NB4 (cell line): ENCODE results near the gene ACCS.

Experiments used
- DNase-seq: peaks from one replicate; pipeline ENCODE4 v3.0.0; 2010; ENCODE audit warnings: low read depth
- H3K4me3 ChIP-seq: one replicate; pipeline ENCODE4 v1.5.1; 2011; ENCODE audit warnings: mild to moderate bottlenecking, low read depth, low read length, moderate library complexity
- MYC ChIP-seq: IDR thresholded peaks from 2 replicates; pipeline ENCODE4 v1.6.1; 2011; ENCODE audit warnings: low read depth, low read length
- POLR2A ChIP-seq: IDR thresholded peaks from 2 replicates; pipeline ENCODE4 v1.6.1; 2011; ENCODE audit warnings: mild to moderate bottlenecking; ENCODE audit not compliant: insufficient read length; ENCODE audit errors: extremely low read depth
- TF ChIP-seq, protein P1 (sequence below): IDR thresholded peaks from 2 replicates; pipeline ENCODE4 v1.6.1; 2011; ENCODE audit warnings: low read depth, low read length
- TF ChIP-seq, protein P2 (sequence below): IDR thresholded peaks from one replicate; pipeline ENCODE4 v1.5.1; 2012; ENCODE audit warnings: low read depth, low read length

Gene ACCS

DNA sequence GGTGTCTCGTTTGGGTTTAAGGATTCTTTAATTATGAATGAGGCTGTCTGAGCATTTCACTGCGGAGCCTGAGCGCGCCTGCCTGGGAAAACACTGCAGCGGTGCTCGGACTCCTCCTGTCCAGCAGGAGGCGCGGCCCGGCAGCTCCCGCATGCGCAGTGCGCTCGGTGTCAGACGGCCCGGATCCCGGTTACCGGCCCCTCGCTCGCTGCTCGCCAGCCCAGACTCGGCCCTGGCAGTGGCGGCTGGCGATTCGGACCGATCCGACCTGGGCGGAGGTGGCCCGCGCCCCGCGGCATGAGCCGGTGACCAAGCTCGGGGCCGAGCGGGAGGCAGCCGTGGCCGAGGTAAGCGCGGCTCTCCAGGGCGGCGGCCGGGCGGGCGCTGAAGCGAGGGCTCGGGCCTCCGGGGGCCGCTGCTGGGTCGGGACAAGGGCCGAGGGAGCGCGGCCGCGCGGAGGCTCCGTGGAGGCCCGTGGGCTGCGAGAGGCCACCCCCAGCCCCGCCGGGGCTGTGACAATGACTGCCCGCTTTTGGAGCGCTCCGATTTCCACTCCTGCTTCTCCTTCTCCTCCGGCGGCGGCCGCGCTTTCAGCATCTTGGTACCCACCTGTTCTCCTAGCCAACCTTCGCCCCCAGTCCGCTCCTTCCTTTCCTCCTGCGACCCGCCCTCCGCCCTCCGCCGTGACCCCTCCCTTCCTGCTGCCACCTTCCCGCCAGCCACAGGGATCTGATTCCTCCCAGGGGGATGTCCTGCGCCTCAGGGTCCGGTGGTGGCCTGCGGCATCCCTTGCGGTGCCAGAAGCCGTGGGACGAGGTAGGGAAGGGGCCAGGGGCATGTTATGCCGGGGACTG, 29.7 kb downstream of the ACCS start, which contains the start of gene EXT2:
Gene EXT2, plus strand, starts transcription at position 173 of the 854 bp plus-strand sequence. CDS start 12,035 bp downstream, outside the sequence.
- peak within 1 kb of the TSS; percentile 62 for H3K4me3 ChIP-seq
- TF ChIP-seq, protein P1, sequence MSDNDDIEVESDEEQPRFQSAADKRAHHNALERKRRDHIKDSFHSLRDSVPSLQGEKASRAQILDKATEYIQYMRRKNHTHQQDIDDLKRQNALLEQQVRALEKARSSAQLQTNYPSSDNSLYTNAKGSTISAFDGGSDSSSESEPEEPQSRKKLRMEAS = peak; percentile 23; the same call in 1 of the 2 replicates
- TF ChIP-seq POLR2A = peak; percentile 32
- TF ChIP-seq MYC = no peak
- TF ChIP-seq, protein P2, sequence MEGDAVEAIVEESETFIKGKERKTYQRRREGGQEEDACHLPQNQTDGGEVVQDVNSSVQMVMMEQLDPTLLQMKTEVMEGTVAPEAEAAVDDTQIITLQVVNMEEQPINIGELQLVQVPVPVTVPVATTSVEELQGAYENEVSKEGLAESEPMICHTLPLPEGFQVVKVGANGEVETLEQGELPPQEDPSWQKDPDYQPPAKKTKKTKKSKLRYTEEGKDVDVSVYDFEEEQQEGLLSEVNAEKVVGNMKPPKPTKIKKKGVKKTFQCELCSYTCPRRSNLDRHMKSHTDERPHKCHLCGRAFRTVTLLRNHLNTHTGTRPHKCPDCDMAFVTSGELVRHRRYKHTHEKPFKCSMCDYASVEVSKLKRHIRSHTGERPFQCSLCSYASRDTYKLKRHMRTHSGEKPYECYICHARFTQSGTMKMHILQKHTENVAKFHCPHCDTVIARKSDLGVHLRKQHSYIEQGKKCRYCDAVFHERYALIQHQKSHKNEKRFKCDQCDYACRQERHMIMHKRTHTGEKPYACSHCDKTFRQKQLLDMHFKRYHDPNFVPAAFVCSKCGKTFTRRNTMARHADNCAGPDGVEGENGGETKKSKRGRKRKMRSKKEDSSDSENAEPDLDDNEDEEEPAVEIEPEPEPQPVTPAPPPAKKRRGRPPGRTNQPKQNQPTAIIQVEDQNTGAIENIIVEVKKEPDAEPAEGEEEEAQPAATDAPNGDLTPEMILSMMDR = peak; percentile 73
- DNase-seq = peak; percentile 82

DNA sequence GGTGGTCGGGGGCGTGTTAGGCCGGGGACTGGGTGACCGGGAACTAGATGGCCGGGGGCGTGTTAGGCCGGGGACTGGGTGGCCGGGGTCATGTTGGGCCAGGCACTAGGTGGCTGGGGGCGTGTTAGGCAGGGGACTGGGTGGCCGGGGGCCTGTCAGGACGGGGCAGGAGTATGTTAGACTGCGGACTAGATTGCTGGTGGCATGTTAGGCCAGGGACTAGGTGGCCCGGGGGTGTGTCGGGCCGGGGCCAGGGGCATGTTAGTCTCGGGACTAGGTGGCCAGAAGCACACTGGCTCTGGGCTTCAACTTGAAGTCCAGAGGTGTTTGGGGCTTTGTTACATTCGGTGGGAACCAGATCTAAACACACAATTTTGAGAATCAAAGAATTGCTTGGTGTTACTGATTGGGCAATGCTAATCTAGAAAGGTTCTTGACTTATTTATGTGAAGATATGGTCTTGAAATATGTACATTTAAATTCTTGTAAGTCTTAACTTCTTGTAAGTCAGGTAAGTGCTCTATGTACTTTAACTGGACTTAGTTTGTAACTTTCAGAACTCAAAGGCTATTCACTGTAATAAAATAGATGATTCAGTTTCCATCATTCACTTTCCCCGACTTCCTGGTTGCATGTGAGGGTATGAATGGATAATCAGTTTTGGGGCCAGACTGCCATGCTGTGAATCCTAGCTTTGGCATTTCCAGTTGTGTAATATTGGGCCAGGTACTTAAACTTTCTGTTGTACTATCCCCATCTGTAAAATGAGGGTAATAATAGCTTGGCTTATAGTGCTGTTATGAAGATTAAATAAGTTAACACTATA, 30.5 kb downstream of the ACCS start:
- DNase-seq = no peak
- H3K4me3 ChIP-seq = peak overlapping the region; percentile 62
- TF ChIP-seq, protein P1 = no peak
- TF ChIP-seq, protein P2 = no peak
- TF ChIP-seq POLR2A = no peak

DNA sequence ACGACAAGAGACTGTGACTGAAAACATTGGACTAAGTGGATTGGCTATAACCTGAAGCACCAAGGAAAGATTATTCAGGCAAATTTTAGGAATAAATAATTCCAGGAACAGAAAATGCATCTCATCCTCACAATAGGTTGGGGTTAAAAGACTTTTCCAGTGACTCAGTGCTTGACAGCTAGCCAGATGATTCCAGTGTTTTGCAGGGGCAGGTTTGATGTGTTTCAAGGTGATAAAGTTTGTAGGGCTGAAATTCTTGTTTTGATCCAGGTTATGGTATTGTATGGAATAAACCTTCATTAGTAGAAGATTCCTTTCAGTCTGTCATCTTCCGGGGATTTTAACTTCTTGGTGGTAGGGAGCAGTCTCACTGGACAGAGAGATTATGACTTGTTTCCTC, 31.8 kb downstream of the ACCS start:
- H3K4me3 ChIP-seq = no peak overlapping the region
- TF ChIP-seq, protein P1 = no peak
- TF ChIP-seq POLR2A (no peak), MYC (no peak)
- TF ChIP-seq, protein P2 = no peak
- DNase-seq = no peak

DNA sequence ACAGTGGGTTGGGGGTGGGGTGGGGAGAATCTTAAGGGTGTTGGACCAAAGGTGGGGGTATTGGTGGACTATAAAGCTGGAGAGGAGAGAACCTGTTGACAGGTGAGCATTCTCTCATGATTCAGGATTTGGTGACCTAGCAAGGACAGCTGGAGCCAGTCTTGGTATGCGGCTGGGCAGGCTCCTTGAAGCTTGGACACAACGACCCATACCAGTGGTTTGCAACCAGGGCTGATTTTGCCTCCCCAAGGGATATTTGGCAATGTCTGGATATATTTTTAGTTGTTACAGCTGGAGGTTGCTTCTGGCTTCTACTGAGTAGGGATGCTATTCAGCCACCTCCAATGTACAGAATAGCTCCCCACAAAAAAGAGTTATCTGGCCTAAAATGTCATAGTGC, 35.0 kb downstream of the ACCS start:
- TF ChIP-seq, protein P1 = no peak
- TF ChIP-seq, protein P2 = no peak
- TF ChIP-seq POLR2A = no peak
- no peak for TF ChIP-seq MYC
- DNase-seq = no peak
- no peak overlapping the region for H3K4me3 ChIP-seq

DNA sequence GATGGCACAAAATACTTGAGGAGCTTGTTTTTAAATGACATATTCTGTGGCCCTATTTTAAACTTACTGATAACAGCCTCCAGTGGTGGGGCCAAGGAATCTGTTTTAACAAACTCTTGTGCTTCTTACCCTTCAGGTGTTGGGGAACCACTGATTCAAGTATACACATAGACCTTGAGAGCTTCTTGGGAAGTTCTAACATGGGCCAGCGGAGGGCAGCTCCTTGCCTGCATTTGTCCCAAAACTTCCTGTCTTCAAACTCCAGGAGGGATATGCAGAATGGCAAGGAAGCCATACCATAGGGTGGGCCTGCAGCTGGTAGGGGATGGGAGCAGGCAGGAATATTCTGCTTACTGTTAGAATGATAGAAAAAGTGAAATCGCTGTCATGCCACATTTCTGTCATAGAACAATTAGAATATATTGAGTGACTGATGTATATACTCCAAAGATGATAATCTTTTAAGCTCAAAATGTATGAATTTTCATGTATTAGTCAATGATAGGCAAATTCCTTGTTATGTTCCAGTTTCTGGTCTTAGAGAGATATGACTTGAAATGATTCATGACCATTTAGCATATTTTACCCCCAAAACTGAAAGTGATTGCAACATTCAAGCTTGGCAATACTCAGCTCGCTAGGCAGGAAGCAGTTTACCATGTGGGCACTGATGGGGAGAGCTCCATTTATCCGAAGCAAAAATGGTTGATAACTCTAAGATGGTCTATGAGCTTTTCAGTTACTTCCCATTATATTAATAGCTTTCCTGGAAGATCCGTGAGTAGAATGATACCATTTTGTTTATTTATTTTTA, 38.6 kb downstream of the ACCS start:
- TF ChIP-seq MYC (no peak), POLR2A (no peak)
- TF ChIP-seq, protein P1 = no peak
- TF ChIP-seq, protein P2 = no peak
- no peak overlapping the region for H3K4me3 ChIP-seq
- peak; percentile 18 for DNase-seq
